Stomach (tissue), 4 donors: ENCODE results near the gene R3HDM1.

Source experiments
- POLR2A ChIP-seq, 4 donors: fragments of 450-650 bp; IDR thresholded peaks; one replicate each; pipeline ENCODE4 v1.6.1; 2016; ENCODE audit warnings: antibody characterized with exemption in 4 of 4, control low read depth in 2 of 4, mild to moderate bottlenecking in 1 of 4, moderate library complexity in 1 of 4
- TF ChIP-seq, protein P1 (sequence below), 7 experiments: fragments of 450-650 bp in 4 of 7; fragments of 200-600 bp in 3 of 7; sonication (generic) in 3 of 7; IDR thresholded peaks; one replicate each; pipeline ENCODE4 v1.5.1; 2016 to 2019; ENCODE audit warnings: antibody characterized with exemption in 7 of 7, control low read depth in 2 of 7, mild to moderate bottlenecking in 1 of 7

DNA sequence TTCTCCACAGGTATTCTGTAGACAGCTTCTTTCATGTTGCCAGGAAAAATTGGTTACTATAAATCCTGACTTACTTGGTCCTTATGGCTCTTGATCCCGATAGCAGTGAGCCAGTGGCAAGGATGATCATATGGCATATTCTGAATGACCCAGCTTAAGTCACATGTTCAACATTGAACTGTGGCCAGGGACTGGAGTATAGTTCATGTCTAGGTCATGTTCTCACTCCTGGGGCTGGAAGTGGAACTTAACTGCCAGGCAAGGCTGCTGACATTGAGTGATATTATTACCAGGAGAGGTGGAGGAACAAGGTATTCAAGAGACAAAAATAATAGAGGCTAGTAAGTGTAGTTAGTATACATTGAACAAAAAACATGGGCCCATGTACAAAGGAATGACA lies 26.2 kb downstream of the R3HDM1 start:
- TF ChIP-seq, protein P1, sequence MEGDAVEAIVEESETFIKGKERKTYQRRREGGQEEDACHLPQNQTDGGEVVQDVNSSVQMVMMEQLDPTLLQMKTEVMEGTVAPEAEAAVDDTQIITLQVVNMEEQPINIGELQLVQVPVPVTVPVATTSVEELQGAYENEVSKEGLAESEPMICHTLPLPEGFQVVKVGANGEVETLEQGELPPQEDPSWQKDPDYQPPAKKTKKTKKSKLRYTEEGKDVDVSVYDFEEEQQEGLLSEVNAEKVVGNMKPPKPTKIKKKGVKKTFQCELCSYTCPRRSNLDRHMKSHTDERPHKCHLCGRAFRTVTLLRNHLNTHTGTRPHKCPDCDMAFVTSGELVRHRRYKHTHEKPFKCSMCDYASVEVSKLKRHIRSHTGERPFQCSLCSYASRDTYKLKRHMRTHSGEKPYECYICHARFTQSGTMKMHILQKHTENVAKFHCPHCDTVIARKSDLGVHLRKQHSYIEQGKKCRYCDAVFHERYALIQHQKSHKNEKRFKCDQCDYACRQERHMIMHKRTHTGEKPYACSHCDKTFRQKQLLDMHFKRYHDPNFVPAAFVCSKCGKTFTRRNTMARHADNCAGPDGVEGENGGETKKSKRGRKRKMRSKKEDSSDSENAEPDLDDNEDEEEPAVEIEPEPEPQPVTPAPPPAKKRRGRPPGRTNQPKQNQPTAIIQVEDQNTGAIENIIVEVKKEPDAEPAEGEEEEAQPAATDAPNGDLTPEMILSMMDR (IDR thresholded peaks at IDR 0.05) = no peak
- no peak for TF ChIP-seq POLR2A (IDR thresholded peaks at IDR 0.05)
